H1 (cell line): Measurements from ENCODE around the gene SLC2A13.

ENCODE experiments used
- CTCF ChIP-seq, 3 experiments: IDR thresholded peaks; 1 replicate in 2 of 3; 2 replicates in 1 of 3; pipeline versions ENCODE4 v1.5.1 to v1.6.1; 2011; ENCODE audit warnings: low read length in 3 of 3, mild to moderate bottlenecking in 3 of 3, inconsistent platforms in 2 of 3, low read depth in 1 of 3, moderate library complexity in 1 of 3; ENCODE audit not compliant: insufficient read depth in 1 of 3; ENCODE audit errors: control extremely low read depth in 1 of 3
- EZH2 ChIP-seq: fragments of 200-600 bp; sonication (generic); IDR thresholded peaks from 2 replicates; pipeline ENCODE4 v1.7.1; 2012; ENCODE audit warnings: low read depth, mild to moderate bottlenecking, moderate library complexity, low read length, inconsistent platforms; ENCODE audit not compliant: severe bottlenecking
- GTF2F1 ChIP-seq: IDR thresholded peaks from 2 replicates; pipeline ENCODE4 v1.6.1; 2012; ENCODE audit warnings: low read depth, low read length, improper control_type of control experiment, borderline replicate concordance
- JUND ChIP-seq: IDR thresholded peaks from 2 replicates; pipeline ENCODE4 v1.6.1; 2011; ENCODE audit warnings: mild to moderate bottlenecking, improper control_type of control experiment, low read length
- POLR2A ChIP-seq, 2 experiments: IDR thresholded peaks; 1 replicate in 1 of 2; 2 replicates in 1 of 2; pipeline ENCODE4 v1.6.1; 2011; ENCODE audit warnings: low read depth in 2 of 2, low read length in 2 of 2, mild to moderate bottlenecking in 2 of 2; ENCODE audit errors: control extremely low read depth in 1 of 2
- RFX5 ChIP-seq: IDR thresholded peaks from 2 replicates; pipeline ENCODE4 v1.6.1; 2011; ENCODE audit warnings: low read depth, low read length, improper control_type of control experiment, borderline replicate concordance
- TCF12 ChIP-seq: IDR thresholded peaks from 2 replicates; pipeline ENCODE4 v1.6.1; 2011; ENCODE audit warnings: low read depth, mild to moderate bottlenecking, low read length
- YY1 ChIP-seq: IDR thresholded peaks from 2 replicates; pipeline ENCODE4 v1.6.1; 2011; ENCODE audit warnings: low read depth, mild to moderate bottlenecking, low read length
- ZNF274 ChIP-seq: IDR thresholded peaks from 2 replicates; pipeline ENCODE4 v1.7.0; 2012; ENCODE audit warnings: low read length, borderline replicate concordance; ENCODE audit errors: extremely low read depth

GRCh38 chr12:40058721-40059190 lies 47.1 kb downstream of the SLC2A13 start:
- TF ChIP-seq POLR2A (IDR thresholded peaks at IDR 0.05; ENCODE audit: control extremely low read depth in 1 of 2, low read depth in 2 of 2, low read length in 2 of 2), result no peak
- TF ChIP-seq JUND, result no peak
- TF ChIP-seq GTF2F1, result no peak
- no peak for TF ChIP-seq TCF12
- TF ChIP-seq ZNF274, result no peak
- TF ChIP-seq EZH2, result no peak
- TF ChIP-seq YY1, result no peak
- no peak for TF ChIP-seq CTCF (IDR thresholded peaks at IDR 0.05; ENCODE audit: control extremely low read depth in 1 of 3, insufficient read depth in 1 of 3, low read depth in 1 of 3, low read length in 3 of 3)
- no peak for TF ChIP-seq RFX5
